Measurements from ENCODE around the gene PLS1. TPM values are rescaled to one million over a fixed set of nuclear protein-coding genes. Genes with fewer than 3 reads are reported as not detected.

The PLS1 gene
- total RNA-seq, 1 donor from 2014 or later = 21.8 TPM

DNA sequence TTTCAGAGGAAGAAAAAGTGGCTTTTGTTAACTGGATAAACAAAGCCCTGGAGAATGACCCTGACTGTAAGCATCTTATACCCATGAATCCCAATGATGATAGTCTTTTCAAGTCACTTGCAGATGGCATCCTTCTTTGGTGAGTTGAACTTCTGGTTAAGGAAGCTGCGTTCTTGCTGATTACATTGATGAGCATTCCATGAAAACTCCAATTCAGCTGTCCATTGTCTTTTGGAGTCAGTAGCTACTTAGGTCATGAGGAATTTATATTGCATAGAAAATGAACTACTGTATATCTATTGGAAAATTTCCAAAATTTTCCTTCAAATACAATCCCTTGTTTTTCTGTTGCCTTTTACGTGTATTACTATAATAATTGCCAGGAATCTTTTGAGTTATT lies 80.0 kb downstream of the PLS1 start:
- no peak for TF ChIP-seq CTCF (IDR thresholded peaks at IDR 0.05; ENCODE audit: insufficient read depth, low read length, poor library complexity, severe bottlenecking)
- no peaks in the 10 kb centered on the region for H3K36me3 ChIP-seq (ENCODE audit: control insufficient read depth, insufficient read depth, low read length)
- H3K27me3 ChIP-seq (ENCODE audit: control insufficient read depth, insufficient read depth, low read length) = no peaks in the 10 kb centered on the region
- no peak overlapping the region for H3K4me3 ChIP-seq (ENCODE audit: low read depth, low read length)
- no peak for DNase-seq (ENCODE audit: low read depth)

DNA sequence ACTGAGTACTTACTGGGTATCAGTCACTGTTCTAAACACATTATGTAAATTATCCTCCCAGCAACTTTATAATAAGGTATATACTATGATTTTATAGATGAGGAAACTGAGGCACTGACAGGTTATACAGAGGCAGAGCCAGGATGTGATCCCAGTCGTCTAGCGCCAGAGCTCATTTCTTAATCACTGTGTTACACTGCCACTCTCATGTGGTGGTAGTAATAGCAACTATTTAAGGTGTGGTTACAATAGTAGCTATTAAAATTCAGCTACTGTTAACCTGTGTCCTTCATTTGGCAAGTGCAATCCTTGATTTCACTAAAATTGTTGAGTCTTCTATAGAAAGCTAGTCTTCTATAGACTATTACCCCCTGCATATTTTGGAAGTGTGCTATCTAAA lies 84.5 kb downstream of the PLS1 start:
- no peak overlapping the region for H3K4me3 ChIP-seq (ENCODE audit: low read depth, low read length)
- TF ChIP-seq CTCF (IDR thresholded peaks at IDR 0.05; ENCODE audit: insufficient read depth, low read length, poor library complexity, severe bottlenecking) = no peak
- H3K27me3 ChIP-seq (ENCODE audit: control insufficient read depth, insufficient read depth, low read length) = no peaks in the 10 kb centered on the region
- peaks cover 1% of the 10 kb centered on the region for H3K36me3 ChIP-seq (ENCODE audit: control insufficient read depth, insufficient read depth, low read length)
- DNase-seq (ENCODE audit: low read depth) = no peak

GRCh38 chr3:142690613-142691012 lies 94.4 kb downstream of the PLS1 start:
- H3K27me3 ChIP-seq (ENCODE audit: control insufficient read depth, insufficient read depth, low read length) = no peaks in the 10 kb centered on the region
- no peak overlapping the region for H3K4me3 ChIP-seq (ENCODE audit: low read depth, low read length)
- no peak for TF ChIP-seq CTCF (IDR thresholded peaks at IDR 0.05; ENCODE audit: insufficient read depth, low read length, poor library complexity, severe bottlenecking)
- no peaks in the 10 kb centered on the region for H3K36me3 ChIP-seq (ENCODE audit: control insufficient read depth, insufficient read depth, low read length)
- DNase-seq (ENCODE audit: low read depth) = no peak

- H3K4me3 ChIP-seq (ENCODE audit: low read depth, low read length) = no peak overlapping the region
- TF ChIP-seq CTCF (IDR thresholded peaks at IDR 0.05; ENCODE audit: insufficient read depth, low read length, poor library complexity, severe bottlenecking) = no peak
- DNase-seq (ENCODE audit: low read depth) = no peak
- no peaks in the 10 kb centered on the region for H3K27me3 ChIP-seq (ENCODE audit: control insufficient read depth, insufficient read depth, low read length)
- H3K36me3 ChIP-seq (ENCODE audit: control insufficient read depth, insufficient read depth, low read length) = no peaks in the 10 kb centered on the region
Measured at GRCh38 chr3:142691527-142691926, 95.3 kb downstream of the PLS1 start.

DNA sequence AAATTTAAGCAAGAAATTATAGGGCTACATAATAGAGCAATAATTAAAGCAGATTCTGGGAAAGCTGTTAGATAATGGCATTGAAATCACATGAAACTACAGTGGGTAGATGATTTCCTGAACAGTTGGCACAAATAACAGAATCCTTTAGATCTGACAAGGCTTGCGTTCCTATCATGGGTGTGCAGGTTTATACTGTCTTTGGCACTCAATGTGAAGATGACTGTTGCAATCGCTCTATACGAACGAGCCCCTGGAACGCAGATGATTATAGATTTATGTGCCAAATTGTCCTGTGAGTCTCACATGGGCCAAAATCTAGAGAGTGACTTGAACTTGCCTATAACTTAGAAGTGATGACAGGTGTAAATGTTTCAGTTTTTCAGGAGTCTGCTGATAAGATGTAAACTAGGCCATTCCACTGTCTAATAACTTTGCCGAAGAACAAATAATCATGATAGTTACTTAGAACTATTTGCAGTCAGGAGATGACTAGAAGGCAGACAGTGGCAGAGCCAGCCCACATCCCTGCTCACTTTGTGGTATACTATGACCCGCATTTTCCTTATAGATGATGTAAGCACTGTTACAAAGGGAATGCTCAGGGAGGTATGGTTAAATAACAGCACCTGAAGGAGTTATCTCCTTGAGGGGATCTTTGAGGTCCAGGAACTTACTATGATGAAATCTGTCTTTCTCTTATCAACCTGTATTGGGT lies 97.1 kb downstream of the PLS1 start:
- Histone ChIP-seq H3K4me3 (ENCODE audit: low read depth, low read length) (no peak overlapping the region), H3K36me3 (ENCODE audit: control insufficient read depth, insufficient read depth, low read length) (no peaks in the 10 kb centered on the region), H3K27me3 (ENCODE audit: control insufficient read depth, insufficient read depth, low read length) (no peaks in the 10 kb centered on the region)
- TF ChIP-seq CTCF (IDR thresholded peaks at IDR 0.05; ENCODE audit: insufficient read depth, low read length, poor library complexity, severe bottlenecking) = no peak
- no peak for DNase-seq (ENCODE audit: low read depth)

DNA sequence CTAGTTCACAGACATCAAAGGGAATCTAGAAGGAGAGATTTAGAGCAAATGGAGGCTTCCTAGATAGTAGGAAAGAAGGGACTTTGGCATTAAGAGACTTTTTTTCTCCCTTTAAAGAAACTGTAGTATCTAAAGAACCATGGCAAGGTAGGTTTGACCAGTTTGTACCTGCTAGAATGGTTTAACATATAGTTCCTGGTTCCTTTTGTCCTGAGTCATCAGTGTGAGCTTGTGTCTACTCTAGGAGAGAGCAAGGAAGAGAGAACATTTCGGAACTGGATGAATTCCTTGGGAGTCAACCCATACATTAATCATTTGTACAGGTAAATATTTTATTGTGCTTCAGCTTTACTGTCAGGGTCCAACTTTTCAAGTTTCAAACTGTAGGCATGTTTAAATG lies 98.0 kb downstream of the PLS1 start:
- TF ChIP-seq CTCF (IDR thresholded peaks at IDR 0.05; ENCODE audit: insufficient read depth, low read length, poor library complexity, severe bottlenecking) = no peak
- no peak overlapping the region for H3K4me3 ChIP-seq (ENCODE audit: low read depth, low read length)
- H3K27me3 ChIP-seq (ENCODE audit: control insufficient read depth, insufficient read depth, low read length) = no peaks in the 10 kb centered on the region
- no peaks in the 10 kb centered on the region for H3K36me3 ChIP-seq (ENCODE audit: control insufficient read depth, insufficient read depth, low read length)
- DNase-seq (ENCODE audit: low read depth) = no peak

All from kidney epithelial cell (primary cell).